GM18499 (cell line): Measurements from ENCODE around the gene UBN1.

ENCODE experiments used
- ATAC-seq: cut with Tn5 transposase; IDR thresholded peaks from one replicate; pipeline ENCODE4 v1.9.1; 2021; ENCODE audit warnings: moderate number of reproducible peaks; ENCODE audit not compliant: insufficient read depth, unreplicated experiment

UBN1 gene

DNA sequence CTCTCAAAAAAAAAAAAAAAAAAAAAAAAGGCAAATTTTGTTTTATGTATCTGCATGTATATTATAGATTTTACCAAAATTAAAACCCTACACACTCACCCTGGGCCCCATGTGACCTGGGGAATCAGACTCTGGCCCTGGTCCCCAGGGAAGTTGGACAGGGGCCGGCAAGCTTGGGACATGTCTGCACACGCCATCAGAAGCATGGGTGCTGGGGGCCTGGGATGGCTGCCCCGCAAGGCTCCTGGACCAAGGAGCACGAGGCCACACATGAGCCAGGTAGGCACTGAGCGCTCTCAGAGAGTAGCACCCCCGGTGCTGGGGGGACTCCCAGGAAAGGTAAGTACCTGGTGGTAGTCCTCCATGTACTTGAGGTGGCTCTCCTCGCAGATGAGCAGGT is 50.0 kb downstream of the UBN1 start:
- no peak for ATAC-seq

DNA sequence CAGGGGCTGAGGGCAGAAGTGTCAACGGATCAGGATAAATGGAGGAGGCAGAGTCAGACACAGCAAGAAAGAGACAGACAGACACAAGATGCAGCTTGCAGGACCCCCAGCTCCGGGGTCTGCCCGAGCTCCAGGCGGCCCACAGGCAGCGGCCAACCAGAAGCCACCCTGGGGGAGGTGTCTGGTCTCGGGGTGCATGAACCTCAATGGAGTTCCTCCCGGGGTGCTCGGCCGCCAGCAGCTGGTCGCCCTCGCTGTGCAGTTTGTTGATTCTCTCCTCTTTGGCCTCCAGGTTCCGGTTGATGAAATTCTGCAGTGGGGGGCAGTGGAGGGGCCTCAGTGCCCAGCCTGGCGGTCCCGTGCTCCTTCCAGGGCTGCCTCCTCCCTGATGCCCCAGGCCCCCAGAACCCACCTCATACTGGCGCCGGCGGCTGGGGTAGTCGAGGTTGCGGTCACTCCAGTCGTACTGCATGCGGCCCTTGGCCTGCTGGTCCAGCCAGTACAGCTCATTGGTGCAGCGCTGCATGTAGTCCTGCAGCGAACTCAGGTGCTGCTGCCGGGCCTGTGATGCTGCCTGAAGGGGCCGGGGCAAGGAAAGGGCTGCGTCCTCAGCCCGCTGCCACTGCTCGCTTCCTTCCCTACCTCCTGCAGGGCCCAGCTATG is 51.7 kb downstream of the UBN1 start:
- no peak for ATAC-seq

DNA sequence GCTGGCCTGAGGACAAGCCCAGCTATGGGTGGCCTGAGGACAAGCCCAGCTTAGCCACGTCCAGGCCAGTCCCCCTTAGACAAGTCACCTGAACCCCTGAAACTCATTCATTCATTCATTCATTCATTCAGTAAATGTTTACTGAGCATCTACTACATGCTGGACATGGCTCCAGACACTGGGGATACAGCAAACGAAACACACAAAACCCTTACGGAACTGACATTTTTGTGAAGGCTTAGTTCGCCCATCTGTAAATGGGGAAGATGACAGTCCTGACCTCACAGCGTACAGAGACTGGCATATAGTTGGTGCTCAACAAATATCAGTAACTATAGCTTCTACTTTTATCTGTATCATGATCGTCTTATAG is 52.2 kb downstream of the UBN1 start:
- ATAC-seq: no peak

- ATAC-seq: no peak
Measured at GRCh38 chr16:4900036-4900435, 52.8 kb downstream of the UBN1 start.

DNA sequence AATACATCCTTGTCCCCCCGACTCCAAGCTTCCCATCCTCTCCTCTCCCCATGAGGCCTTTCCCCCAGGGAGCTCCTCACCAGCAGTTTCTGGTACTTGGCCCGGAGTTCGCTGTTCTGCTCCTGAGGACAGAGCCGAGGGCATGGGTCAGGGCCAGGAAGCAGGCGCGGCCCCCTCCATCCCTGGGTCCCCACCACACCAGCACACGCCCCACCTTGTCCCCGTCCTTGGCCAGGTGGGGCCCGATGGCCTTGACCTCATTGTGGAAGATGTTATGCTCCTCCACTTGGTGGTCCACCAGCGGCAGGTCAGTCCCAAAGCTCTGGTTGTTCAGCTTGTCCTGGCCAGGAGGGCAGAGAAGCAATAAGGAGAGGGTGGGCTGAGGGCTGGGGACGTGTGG is 53.5 kb downstream of the UBN1 start:
- ATAC-seq: no peak

DNA sequence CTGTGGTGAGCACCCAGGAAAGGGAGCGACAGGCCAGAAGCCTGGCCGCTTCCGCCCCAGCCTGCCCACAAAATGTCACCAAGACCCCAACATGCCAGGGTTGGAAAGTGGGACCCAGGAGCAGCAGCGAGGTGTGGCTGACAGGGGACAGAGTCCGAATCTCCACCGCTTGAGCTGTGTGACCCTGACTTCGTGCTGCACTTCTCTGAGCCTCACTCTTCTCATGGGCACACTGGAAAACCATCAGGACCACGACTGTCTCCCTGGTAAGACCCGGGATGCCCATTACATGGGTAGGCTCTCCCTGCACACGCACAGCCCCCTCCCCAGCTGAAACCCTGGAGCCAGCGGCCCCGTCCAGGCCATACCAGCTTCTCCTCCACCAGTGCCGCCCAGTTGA is 54.8 kb downstream of the UBN1 start:
- no peak for ATAC-seq

DNA sequence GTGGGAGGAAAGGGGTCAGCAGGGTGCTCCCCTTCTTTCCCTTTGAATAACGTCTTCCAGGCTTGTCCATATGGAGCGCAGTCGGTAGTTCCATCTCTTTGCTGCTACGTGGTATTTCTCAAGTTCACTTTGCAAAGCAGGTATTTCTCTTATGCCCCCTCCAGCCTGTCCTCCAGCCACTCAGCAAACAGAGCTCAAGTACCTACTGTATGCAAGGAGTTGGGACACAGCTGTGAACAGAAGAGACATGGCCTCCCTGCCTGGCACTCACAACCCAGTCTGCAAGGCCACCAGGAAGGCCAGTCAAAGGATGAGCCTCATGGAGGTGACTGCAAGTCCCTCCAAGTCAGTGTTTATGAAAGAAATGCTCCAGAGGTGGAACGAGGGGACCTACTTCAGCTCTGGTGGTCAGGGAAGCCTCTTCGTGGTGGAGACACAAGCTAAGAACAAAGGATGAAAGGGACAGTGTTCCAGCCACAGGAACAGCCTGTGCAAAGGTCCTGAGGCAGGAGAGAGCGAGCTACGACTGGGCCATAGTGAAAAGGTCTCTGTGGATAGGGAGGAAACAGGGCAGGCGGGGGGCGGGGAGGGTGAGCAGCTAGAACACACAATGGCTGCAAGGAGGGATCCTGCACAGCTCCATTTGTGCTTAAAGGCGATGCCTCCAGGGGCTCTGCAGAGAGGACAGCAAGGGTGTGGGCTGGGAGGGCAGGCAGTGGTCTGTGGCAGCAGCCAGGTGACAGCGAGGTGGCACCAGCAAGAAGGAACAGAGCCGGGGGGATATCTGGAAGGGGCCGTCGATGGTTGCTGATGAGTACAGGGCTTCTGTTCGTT is 57.0 kb downstream of the UBN1 start:
- ATAC-seq: no peak

DNA sequence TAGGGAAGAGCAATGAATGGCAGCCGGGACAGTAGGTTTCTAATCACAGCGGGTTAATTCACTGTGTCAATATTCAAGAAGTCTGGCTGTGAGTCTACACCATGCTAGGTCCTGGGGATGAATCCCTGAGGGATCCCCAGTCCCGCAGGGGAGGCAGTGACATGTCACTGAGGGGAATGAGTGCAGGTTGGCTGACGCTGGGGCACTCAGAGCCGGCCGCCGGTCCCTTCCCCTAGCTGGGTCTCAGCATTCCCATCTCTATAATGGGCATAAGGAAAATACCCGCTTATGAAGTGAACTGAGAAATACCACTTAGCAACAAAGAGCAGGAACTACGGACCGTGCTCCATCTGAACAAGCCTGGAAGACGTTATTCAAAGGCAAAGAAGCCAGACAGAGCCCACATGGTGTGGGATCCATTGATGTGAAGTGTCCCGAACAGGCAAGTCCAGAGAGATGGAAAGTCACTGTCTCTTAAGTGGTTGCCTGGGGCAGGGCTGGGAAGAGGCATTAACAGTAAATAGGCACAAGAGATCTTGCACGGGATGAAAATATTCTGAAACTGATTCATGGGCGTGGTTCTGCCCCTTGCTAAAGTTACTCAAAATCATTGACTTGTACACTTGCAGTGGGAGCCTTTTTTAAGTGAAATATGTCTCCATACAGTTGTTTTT is 57.8 kb downstream of the UBN1 start:
- ATAC-seq: no peak

DNA sequence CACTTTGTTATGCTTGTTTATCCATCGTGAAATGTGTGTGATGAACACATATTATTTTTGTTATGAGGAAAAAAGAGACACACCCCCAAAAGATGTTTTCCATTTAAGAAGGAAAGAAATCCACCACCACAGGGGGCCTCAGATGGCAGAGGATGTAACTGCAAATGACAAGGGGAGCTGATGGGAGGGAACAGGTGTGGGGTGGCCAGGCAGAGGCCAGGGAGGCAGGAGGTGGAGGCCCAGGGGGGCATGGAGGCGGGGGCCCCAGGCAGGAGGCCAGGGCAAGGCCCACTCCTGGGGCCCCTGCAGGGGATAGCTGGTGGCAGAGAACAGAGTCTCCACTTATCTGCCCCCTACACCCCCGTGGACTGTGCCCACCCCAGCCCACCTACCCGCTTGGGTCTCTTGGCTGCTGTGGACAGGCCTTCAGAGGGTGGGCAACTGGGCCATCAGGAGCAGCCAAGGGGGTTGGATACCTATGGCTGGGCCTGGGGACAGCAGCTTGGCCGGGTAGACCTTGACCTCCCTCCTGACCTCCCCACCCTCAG is 61.6 kb downstream of the UBN1 start:
- ATAC-seq: no peak

DNA sequence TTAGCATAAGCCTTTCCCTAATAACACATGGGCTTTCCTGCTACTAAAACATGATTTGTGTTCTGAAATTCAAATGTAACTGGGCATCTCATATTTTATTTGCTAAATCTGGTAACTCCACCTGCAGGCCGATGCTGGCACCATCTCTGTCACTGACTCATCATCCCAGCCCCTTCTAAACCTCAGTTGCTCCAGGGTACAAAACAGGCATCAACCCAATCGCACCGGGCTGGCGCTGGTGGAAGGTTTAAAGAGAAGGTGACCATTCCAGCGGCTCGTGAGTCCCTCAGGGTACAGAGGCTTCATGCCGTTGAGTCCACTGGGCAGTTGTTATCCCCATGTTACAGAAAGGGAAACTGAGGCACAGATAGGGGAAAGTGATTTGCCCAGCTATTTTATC is 62.5 kb downstream of the UBN1 start:
- ATAC-seq: no peak

DNA sequence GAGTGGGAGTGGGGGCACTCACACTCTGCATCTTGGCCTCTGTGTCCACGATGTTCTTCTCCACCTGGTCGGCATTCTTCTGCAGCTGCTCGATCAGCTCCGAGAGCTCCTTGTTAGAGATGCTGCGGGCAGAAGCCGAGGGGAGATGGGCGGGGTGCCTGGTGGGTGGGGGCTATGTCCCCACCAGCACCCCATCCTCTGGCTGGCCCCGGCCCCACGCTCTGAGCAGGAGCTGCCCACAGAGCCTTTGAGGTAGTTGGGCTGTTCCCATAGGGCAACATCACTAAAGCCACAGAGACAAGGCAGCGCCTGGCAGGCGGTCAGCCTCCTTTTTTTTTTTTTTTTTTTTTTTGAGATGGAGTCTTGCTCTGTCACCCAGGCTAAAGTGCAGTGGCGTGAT is 63.5 kb downstream of the UBN1 start:
- no peak for ATAC-seq

GRCh38 chr16:4911970-4912386 is 64.7 kb downstream of the UBN1 start:
- no peak for ATAC-seq

DNA sequence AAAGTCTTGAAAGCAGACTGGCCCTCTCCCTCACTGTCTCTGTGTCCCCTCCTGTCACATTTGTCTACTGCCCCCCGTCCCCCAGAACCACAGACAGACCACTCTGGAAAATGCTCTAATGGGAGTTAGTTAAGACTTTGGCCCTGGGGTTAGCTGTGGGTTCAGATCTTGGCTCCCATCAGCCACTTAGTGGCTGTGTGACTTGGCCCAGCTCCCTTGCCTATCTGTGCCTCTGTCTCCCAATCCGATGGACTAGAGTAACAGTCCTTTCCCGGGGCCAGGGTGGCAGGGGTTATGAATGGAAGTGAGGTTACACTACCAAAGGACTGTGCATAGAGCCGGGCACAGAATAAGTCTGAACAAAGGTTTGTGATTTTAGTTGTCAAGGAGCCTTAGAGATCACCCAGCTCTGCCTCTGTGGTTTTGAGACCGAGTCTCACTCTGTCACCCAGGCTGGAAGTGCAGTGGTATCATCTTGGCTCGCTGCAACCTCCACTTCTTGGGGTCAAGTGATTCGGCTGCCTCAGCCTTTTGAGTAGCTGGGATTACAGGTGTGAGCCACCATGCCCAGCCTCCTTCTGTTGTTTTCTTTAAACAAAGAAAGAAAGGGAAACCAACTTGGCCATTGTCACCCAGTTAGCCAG is 66.0 kb downstream of the UBN1 start:
- ATAC-seq: no peak

DNA sequence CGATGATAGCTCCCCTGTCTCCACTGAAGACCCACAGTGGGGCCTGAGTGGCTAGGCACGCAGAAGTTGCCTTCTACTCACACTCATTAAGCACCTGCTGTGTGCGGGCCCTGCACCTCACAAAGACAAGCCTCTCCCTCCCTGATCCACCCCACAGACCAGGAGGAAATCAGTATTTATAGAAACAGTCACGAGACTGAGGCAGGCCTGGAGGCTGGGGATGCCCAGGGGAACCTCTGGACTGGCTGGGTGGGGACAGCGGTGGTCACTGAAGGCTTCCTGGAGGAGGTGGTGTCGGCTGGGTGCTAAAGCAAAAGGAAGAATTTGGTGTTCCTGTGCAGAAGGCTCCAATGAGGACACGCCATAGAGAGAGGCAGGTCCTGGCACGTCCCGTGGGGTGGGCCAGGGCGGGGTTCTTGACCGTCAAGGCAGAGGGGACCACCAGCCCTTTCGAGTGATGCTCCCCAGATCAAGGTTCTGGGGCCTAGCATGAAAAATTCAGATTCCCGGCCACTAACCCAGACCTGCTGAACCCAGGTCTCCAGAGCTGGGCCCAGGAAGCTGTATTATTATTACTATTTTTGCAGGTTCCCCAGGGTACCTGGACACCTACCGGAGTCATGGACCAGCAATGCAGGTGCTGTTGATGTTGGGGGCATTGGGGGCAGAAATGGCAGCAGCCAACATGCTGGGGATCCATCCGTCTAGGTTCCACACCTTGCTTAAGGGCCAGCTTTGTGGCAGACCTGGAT is 66.7 kb downstream of the UBN1 start:
- ATAC-seq: no peak

DNA sequence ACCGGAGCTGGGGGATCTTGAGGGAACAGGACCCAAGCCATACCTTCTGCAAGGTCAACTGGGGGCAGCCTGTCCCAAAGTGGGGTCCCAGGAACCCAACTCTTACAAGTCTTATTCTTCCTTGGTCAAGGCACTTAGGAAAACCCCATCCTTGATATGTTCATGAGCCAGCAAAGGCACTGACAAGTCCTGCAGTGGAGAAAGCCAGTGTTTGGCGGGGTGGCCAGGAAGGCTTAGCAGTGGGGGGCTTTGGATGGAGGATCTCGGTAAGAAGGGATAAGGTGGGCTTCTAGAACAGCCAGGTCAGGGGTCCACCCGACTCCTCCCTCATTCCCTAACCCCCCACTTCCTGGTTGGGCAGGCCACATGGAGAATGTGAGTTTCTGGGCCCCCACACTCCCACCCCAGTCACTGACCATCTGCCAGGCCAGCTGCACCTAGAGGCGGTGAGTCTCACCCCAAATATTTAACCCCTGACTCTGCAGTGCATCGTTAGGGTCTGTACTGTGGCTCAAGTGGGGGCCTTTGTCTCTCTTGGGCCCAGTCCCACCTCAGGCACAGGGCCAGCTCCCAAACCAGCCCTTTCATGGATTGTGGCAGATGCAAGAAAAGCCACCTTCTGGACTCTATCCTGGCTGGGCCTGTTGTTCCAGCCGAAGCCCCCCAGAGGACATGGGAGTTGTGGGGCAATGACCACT is 67.4 kb downstream of the UBN1 start:
- no peak for ATAC-seq

GRCh38 chr16:4915226-4915761 is 68.0 kb downstream of the UBN1 start:
- no peak for ATAC-seq

DNA sequence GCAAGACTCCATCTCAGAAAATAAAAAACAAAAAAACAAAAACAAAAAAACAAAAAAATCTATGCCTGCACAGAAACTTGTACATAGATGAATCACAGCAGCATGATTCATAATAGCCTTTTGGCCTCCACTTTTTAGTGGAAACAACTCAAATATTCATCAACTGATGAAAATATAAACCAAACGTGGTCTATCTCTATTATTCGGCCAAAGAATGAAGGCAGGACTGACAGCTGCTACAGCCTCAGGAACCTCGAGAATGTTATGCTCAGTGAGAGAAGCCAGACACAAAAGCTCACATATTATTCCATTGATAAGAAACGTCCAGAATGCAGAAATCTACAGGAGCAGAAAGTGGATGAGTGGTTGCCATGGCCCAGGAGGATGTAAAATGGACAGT is 69.8 kb downstream of the UBN1 start:
- ATAC-seq: no peak

DNA sequence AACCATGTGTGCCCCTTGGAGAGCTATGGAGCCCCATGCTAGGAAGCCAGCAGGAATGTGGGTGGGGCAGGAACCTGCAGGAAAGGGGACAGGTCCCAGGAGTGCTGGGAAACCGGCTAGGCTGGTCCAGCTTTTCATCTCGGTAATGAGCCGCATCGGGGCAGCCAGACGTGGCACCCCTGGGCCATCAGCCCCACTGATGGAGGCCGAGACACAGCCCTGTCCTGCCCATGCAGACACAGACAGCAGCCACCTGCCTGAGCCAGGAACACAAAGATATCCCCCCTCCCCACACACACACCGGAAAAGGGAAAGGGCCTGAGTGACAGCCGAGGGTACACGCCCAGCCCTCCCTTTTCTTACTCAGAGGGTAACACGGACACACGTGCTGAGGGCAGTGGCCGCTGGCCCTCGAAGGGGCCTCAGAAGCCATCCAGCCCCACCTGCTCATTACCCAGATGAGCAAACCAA is 71.5 kb downstream of the UBN1 start:
- ATAC-seq: no peak

DNA sequence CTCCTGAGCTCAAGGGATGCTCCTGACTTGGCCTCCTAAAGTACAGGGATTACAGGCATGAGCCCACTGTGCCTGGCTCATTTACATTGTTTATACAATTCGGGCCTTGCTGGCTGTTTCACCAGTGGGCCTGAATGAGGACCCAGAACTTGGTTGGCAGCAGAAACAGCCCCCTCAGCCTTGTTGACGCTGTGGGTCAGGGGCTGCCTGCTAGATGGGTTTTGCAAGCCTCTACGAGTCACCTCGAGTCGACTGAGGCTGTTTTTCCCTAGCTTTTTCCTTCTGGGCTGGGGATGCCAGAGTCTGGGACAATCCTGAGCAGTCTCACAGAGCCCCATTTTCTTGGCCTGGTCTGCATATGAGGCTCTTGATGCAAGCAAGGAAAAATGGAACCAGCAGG is 73.5 kb downstream of the UBN1 start:
- no peak for ATAC-seq
